NCI-H774 (cell line): ENCODE measurements around the gene PWP1.

Source experiments
- DNase-seq: peaks from one replicate; lab custom pipeline; 2025; lab: John Stamatoyannopoulos, UW

Gene PWP1

GRCh38 chr12:107735763-107736162 is 50.2 kb downstream of the PWP1 start:
- DNase-seq = no peak

GRCh38 chr12:107736914-107737313 is 51.3 kb downstream of the PWP1 start:
- DNase-seq = no peak

GRCh38 chr12:107748472-107748871 is 62.9 kb downstream of the PWP1 start:
- no peak for DNase-seq

GRCh38 chr12:107749083-107749482 is 63.5 kb downstream of the PWP1 start:
- no peak for DNase-seq

GRCh38 chr12:107759410-107759809 is 73.8 kb downstream of the PWP1 start:
- DNase-seq = peak; percentile 40

GRCh38 chr12:107760207-107760808 is 74.7 kb downstream of the PWP1 start:
- DNase-seq = peak; percentile 20

- peak; percentile 98 for DNase-seq
These were observed 75.4 kb downstream of the PWP1 start, which contains the start of gene PRDM4 for GRCh38 chr12:107760809-107761501. Gene PRDM4 (minus strand): TSS chr12:107761137. CDS start chr12:107760515, 622 bp downstream.

- no peak for DNase-seq
These were observed 75.9 kb downstream of the PWP1 start for GRCh38 chr12:107761502-107761904.
